ENCODE measurements around the gene UCK2. TPM values are rescaled to one million over a fixed set of nuclear protein-coding genes. Genes with fewer than 3 reads are reported as not detected.

Gene UCK2
- total and polyA plus RNA-seq, 10 of the 15 experiments (the other 5 are each of a cell fraction or from before 2014, with no cell fraction given) = 55.3 to 106 (median 84.9) TPM

GRCh38 chr1:165849353-165850133 lies 22.1 kb downstream of the UCK2 start (continued):
- TF ChIP-seq FOXK2 (IDR thresholded peaks at IDR 0.05) (no peak), ZSCAN29 (IDR thresholded peaks at IDR 0.05) (no peak), JUND (IDR thresholded peaks at IDR 0.05; ENCODE audit: low read depth, low read length) (no peak), IRF4 (IDR thresholded peaks at IDR 0.05; ENCODE audit: low read depth, low read length) (no peak)
- TF ChIP-seq, protein P1, sequence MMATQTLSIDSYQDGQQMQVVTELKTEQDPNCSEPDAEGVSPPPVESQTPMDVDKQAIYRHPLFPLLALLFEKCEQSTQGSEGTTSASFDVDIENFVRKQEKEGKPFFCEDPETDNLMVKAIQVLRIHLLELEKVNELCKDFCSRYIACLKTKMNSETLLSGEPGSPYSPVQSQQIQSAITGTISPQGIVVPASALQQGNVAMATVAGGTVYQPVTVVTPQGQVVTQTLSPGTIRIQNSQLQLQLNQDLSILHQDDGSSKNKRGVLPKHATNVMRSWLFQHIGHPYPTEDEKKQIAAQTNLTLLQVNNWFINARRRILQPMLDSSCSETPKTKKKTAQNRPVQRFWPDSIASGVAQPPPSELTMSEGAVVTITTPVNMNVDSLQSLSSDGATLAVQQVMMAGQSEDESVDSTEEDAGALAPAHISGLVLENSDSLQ (IDR thresholded peaks at IDR 0.05) = no peak

GRCh38 chr1:165851034-165851658 lies 23.7 kb downstream of the UCK2 start:
- Histone ChIP-seq H3K9me3 (replicated peaks; ENCODE audit: control insufficient read depth, insufficient read depth, low read length) (no peaks in the 10 kb centered on the region; the same call in 2 of the 3 replicates), H3K4me1 (ENCODE audit: control insufficient read depth, insufficient read depth, low read length) (peaks cover 36% of the 10 kb centered on the region), H3K79me2 (ENCODE audit: control insufficient read depth, insufficient read depth, low read length) (peaks cover 86% of the 10 kb centered on the region), H2AFZ (ENCODE audit: control insufficient read depth, low read depth, low read length) (no peak overlapping the region), H3K9ac (ENCODE audit: control insufficient read depth, insufficient read depth, low read length) (no peak overlapping the region), H3K4me2 (ENCODE audit: control insufficient read depth, insufficient read depth) (peak overlapping the region; percentile 82), H3K27ac (ENCODE audit: control insufficient read depth, insufficient read depth) (peak overlapping the region; percentile 37; the same call in 1 of the 2 replicates), H3K27me3 (replicated peaks in 1 of 2; ENCODE audit: control insufficient read depth in 2 of 2, insufficient read depth in 2 of 2, low read length in 1 of 2) (no peaks in the 10 kb centered on the region), H3K36me3 (ENCODE audit: control insufficient read depth in 2 of 2, insufficient read depth in 2 of 2, low read length in 1 of 2) (no peaks in the 10 kb centered on the region; a peak in 1 of 4 replicates), H3K4me3 (no peak overlapping the region), H4K20me1 (ENCODE audit: control insufficient read depth, insufficient read depth) (no peaks in the 10 kb centered on the region)
- 35% methylated on average over 4 of the region's 4 CpGs for WGBS (ENCODE audit: insufficient coverage, insufficient replicate concordance, low lambda C conversion rate, missing lambda C conversion rate)
- ATAC-seq (peak; percentile 88), FAIRE-seq (no peak), DNase-seq (ENCODE audit: low read depth, low spot score) (no peak)
- intact Hi-C loops (cut with micrococcal nuclease; ENCODE audit: unreplicated experiment) (no loop called here), in situ Hi-C loops (cut with MboI) (no loop called here)
- RAD21 ChIA-PET (ENCODE audit: unreplicated experiment) = interaction anchor here (0.7 to 11.4 kb wide), 4 partner anchors 21 to 456 kb away, joined by 3 to 73 read pairs (median 4); partner anchors contain the start of gene UCK2
- POLR2A ChIA-PET = interaction anchor here (0.6 to 2.0 kb wide), 4 partner anchors 22 to 48 kb away, joined by 3 to 7 read pairs (median 4); no protein-coding TSS in a partner anchor
- BruUV-seq (replicated peaks) = no TSS peak
- SMC1A ChIA-PET (ENCODE audit: uncharacterized antibody, unreplicated experiment) = interaction anchor here (1.1 to 17.9 kb wide), 3 partner anchors 11 to 21 kb away, joined by 3 to 212 read pairs (median 145); no protein-coding TSS in a partner anchor
- CTCF ChIA-PET = interaction anchor here (0.9 to 9.7 kb wide), 4 partner anchors 9 to 22 kb away, joined by 3 to 62 read pairs (median 7); no protein-coding TSS in a partner anchor
- TF ChIP-seq ASH2L (IDR thresholded peaks at IDR 0.05; ENCODE audit: borderline replicate concordance, low read depth) (no peak), YBX1 (IDR thresholded peaks at IDR 0.05) (no peak), RUNX3 (IDR thresholded peaks at IDR 0.05; ENCODE audit: low read length) (peak; percentile 87), ZBED1 (IDR thresholded peaks at IDR 0.05; ENCODE audit: borderline replicate concordance) (no peak), BHLHE40 (IDR thresholded peaks at IDR 0.05; ENCODE audit: borderline replicate concordance in 1 of 2, low read depth in 2 of 2, low read length in 1 of 2) (peak in 1 of 2 experiments; percentile 74; a peak in 2 of 4 replicates), EED (IDR thresholded peaks at IDR 0.05; ENCODE audit: low read depth) (peak; percentile 73), SREBF1 (IDR thresholded peaks at IDR 0.05; ENCODE audit: low read length) (no peak), IKZF2 (IDR thresholded peaks at IDR 0.05) (peak; percentile 85 to 88; a peak in 3 of 4 replicates), TCF12 (IDR thresholded peaks at IDR 0.05; ENCODE audit: low read depth, low read length) (peak; percentile 62; the same call in 1 of the 2 replicates), USF1 (IDR thresholded peaks at IDR 0.05; ENCODE audit: borderline replicate concordance, extremely low read length, insufficient read depth, low read depth, low read length) (peak; percentile 32), ATF7 (IDR thresholded peaks at IDR 0.05; ENCODE audit: low read depth) (0 out of 2 replicates have a peak, but pooled peaks have one; percentile 41), ATF2 (IDR thresholded peaks at IDR 0.05; ENCODE audit: low read length) (0 out of 2 replicates have a peak, but pooled peaks have one; percentile 19)
